HG03469 (cell line): ENCODE data around the gene HMCN1.
"Not testable (repeated sequence)": the region's sequence is repeated elsewhere in the genome, so short reads cannot be mapped to it uniquely, and the experiment has no call there.

Source experiments
- ATAC-seq: cut with Tn5 transposase; IDR thresholded peaks from one replicate; pipeline ENCODE4 v1.9.1; 2021; ENCODE audit warnings: mild to moderate bottlenecking, moderate library complexity, moderate number of reproducible peaks; ENCODE audit not compliant: unreplicated experiment

HMCN1 gene

GRCh38 chr1:185739967-185740366, 5.8 kb downstream of the HMCN1 start:
- no peak for ATAC-seq

GRCh38 chr1:185741551-185741950, 7.4 kb downstream of the HMCN1 start:
- no peak for ATAC-seq

GRCh38 chr1:185742403-185742802, 8.2 kb downstream of the HMCN1 start:
- no peak for ATAC-seq

- ATAC-seq = no peak
Observed at GRCh38 chr1:185745165-185745564, 11.0 kb downstream of the HMCN1 start.

GRCh38 chr1:185759061-185759460, 24.9 kb downstream of the HMCN1 start:
- no peak for ATAC-seq

GRCh38 chr1:185761841-185762240, 27.6 kb downstream of the HMCN1 start:
- no peak for ATAC-seq

- no peak for ATAC-seq
Observed at GRCh38 chr1:185767508-185768120, 33.4 kb downstream of the HMCN1 start.

GRCh38 chr1:185768371-185768770, 34.2 kb downstream of the HMCN1 start:
- ATAC-seq = no peak

GRCh38 chr1:185769136-185769535, 34.9 kb downstream of the HMCN1 start:
- no peak for ATAC-seq

- ATAC-seq = no peak
Observed at GRCh38 chr1:185774394-185774793, 40.2 kb downstream of the HMCN1 start.

GRCh38 chr1:185775501-185775900, 41.3 kb downstream of the HMCN1 start:
- ATAC-seq = no peak

- no peak for ATAC-seq
Observed at GRCh38 chr1:185776522-185776921, 42.3 kb downstream of the HMCN1 start.

- not testable (repeated sequence) for ATAC-seq
Observed at GRCh38 chr1:185783860-185784259, 49.7 kb downstream of the HMCN1 start.

- ATAC-seq = no peak
Observed at GRCh38 chr1:185785586-185785985, 51.4 kb downstream of the HMCN1 start.

GRCh38 chr1:185786524-185786923, 52.3 kb downstream of the HMCN1 start:
- no peak for ATAC-seq

- no peak for ATAC-seq
Observed at GRCh38 chr1:185787238-185787637, 53.0 kb downstream of the HMCN1 start.

- no peak for ATAC-seq
Observed at GRCh38 chr1:185788386-185788785, 54.2 kb downstream of the HMCN1 start.

- ATAC-seq = no peak
Observed at GRCh38 chr1:185789501-185790193, 55.5 kb downstream of the HMCN1 start.

- ATAC-seq = no peak
Observed at GRCh38 chr1:185790194-185790735, 56.1 kb downstream of the HMCN1 start.

GRCh38 chr1:185792040-185792439, 57.8 kb downstream of the HMCN1 start:
- no peak for ATAC-seq

- ATAC-seq = not testable (repeated sequence)
Observed at GRCh38 chr1:185794495-185794894, 60.3 kb downstream of the HMCN1 start.

GRCh38 chr1:185795181-185795580, 61.0 kb downstream of the HMCN1 start:
- ATAC-seq = no peak
